Kidney (tissue), 14 donors: ENCODE measurements around the gene TM4SF18. TPM values are rescaled to one million over a fixed set of nuclear protein-coding genes. Genes with fewer than 3 reads are reported as not detected.

ENCODE experiments used
- DNase-seq, 5 donors: peaks; one replicate each; pipeline ENCODE4 v3.0.0-alpha.2; 2013 to 2020
- FAIRE-seq: peaks from 2 replicates; lab custom pipeline; 2012; peaks lifted over from hg19 to GRCh38; lab: Jason Lieb, UNC
- H3K27ac ChIP-seq, 2 donors: one replicate each; pipeline ENCODE4 v1.7.0; 2013; ENCODE audit warnings: low read depth in 2 of 2, low read length in 2 of 2, inconsistent platforms in 1 of 2
- H3K27me3 ChIP-seq: one replicate; pipeline ENCODE4 v1.7.1; 2013; ENCODE audit warnings: low read length, inconsistent platforms; ENCODE audit not compliant: control insufficient read depth, insufficient read depth
- H3K36me3 ChIP-seq, 3 donors: one replicate each; pipeline versions ENCODE4 v1.7.0 to v1.7.1; 2013; ENCODE audit warnings: low read length in 3 of 3, control low read depth in 1 of 3, inconsistent platforms in 1 of 3; ENCODE audit not compliant: insufficient read depth in 3 of 3, control insufficient read depth in 2 of 3
- H3K4me1 ChIP-seq, 3 donors: one replicate each; pipeline versions ENCODE4 v1.7.0 to v1.7.1; 2013; ENCODE audit warnings: low read length in 3 of 3, inconsistent platforms in 1 of 3, low read depth in 1 of 3; ENCODE audit not compliant: control insufficient read depth in 2 of 3, insufficient read depth in 2 of 3
- H3K4me3 ChIP-seq, 3 donors: one replicate each; pipeline versions ENCODE4 v1.7.0 to v1.8.1; 2013; ENCODE audit warnings: low read length in 3 of 3, control low read depth in 1 of 3, inconsistent platforms in 1 of 3
- H3K9ac ChIP-seq, 3 donors: one replicate each; pipeline versions ENCODE4 v1.7.0 to v1.7.1; 2013; ENCODE audit warnings: low read length in 3 of 3, control low read depth in 1 of 3, inconsistent platforms in 1 of 3
- H3K9me3 ChIP-seq, 3 donors: one replicate each; pipeline versions ENCODE4 v1.7.0 to v1.7.1; 2013; ENCODE audit warnings: low read length in 3 of 3, control low read depth in 1 of 3, inconsistent platforms in 1 of 3; ENCODE audit not compliant: control insufficient read depth in 2 of 3, insufficient read depth in 1 of 3
- CTCF ChIP-seq: IDR thresholded peaks from 3 replicates; pipeline ENCODE4 v1.5.1; 2012; ENCODE audit warnings: mild to moderate bottlenecking, moderate library complexity, borderline replicate concordance; ENCODE audit not compliant: insufficient read depth; ENCODE audit errors: extremely low read depth
- intact Hi-C: fragments of 100-400 bp; cut with DNase I; formaldehyde crosslinking; loops from one replicate; pipeline ENCODE4 v1.11.1; 2022
- polyA plus RNA-seq: library from polyadenylated mRNA; stranded (reverse); fragments of 350-450 nt; fragmentation: Illumina TruSeq; extraction: RNeasy Lipid Tissue Mini Kit (QIAGEN cat#74804); gene quantifications from one replicate; pipeline ENCODE4 v1.2.3, GENCODE V29; 2014; ENCODE audit warnings: low read depth, low replicate concordance; ENCODE audit not compliant: insufficient read depth
- total RNA-seq: library from RNA; stranded (reverse); fragmentation: NEBNext Ultra II Directional; extraction: Animal tissue kit (Norgen Biotek cat#: 25700); gene quantifications from one replicate; pipeline ENCODE4 v1.2.1, GENCODE V29; 2021
- donor health status: control.
- donor health status: control.
- donor health status: control.
- donor health status: control.
- donor health status: control.
- donor health status: DM: yes; HTN: yes; CAD: no.
- donor health status: Normal renal cell carcinoma (clear cell type).

The TM4SF18 gene
- total and polyA plus RNA-seq, 2 donors from 2014 or later = 14.2 to 19.7 TPM

DNA sequence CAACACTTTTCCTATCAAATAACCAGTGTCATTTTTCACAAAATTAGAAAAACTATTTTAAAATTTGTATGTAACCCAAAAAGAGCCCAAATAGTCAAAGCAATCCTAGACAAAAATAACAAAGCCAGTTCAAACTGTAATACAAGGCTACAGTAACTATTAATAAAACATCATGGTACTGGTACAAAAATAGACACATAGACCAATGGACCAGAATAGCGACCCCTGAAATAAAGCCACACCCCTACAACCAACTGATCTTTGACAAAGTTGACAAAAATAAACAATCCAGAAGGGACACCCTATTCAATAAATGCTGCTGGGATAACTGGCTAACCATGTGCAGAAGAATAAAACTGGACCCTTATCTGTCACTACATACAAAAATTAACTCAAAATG lies 19.9 kb downstream of the TM4SF18 start:
- DNase-seq = no peak
- H3K9me3 ChIP-seq = no peaks in the 10 kb centered on the region
- no peak for FAIRE-seq
- no peaks in the 10 kb centered on the region for H3K27me3 ChIP-seq
- intact Hi-C loops = no loop called here
- H3K27ac ChIP-seq = no peak overlapping the region
- H3K36me3 ChIP-seq = no peaks in the 10 kb centered on the region
- TF ChIP-seq CTCF = no peak
- no peak overlapping the region for H3K4me3 ChIP-seq
- no peak overlapping the region for H3K9ac ChIP-seq
- H3K4me1 ChIP-seq = peaks cover 3 to 24% (median 11%) of the 10 kb centered on the region in 3 donors

GRCh38 chr3:149310796-149311534 lies 22.5 kb downstream of the TM4SF18 start:
- Histone ChIP-seq H3K9me3 (no peaks in the 10 kb centered on the region), H3K36me3 (no peaks in the 10 kb centered on the region), H3K9ac (no peak overlapping the region), H3K27me3 (no peaks in the 10 kb centered on the region), H3K27ac (no peak overlapping the region), H3K4me1 (peaks cover 0 to 16% (median 2%) of the 10 kb centered on the region in 3 donors), H3K4me3 (no peak overlapping the region)
- no peak for DNase-seq
- FAIRE-seq = no peak
- no peak for TF ChIP-seq CTCF
- intact Hi-C loops = no loop called here

GRCh38 chr3:149307435-149307783 lies 26.0 kb downstream of the TM4SF18 start:
- H3K27me3 ChIP-seq = no peaks in the 10 kb centered on the region
- TF ChIP-seq CTCF = no peak
- no peak for DNase-seq
- no peak overlapping the region for H3K27ac ChIP-seq
- H3K9me3 ChIP-seq = no peaks in the 10 kb centered on the region
- intact Hi-C loops = no loop called here
- no peak overlapping the region for H3K4me3 ChIP-seq
- no peaks in the 10 kb centered on the region for H3K36me3 ChIP-seq
- H3K9ac ChIP-seq = no peak overlapping the region
- H3K4me1 ChIP-seq = no peaks in the 10 kb centered on the region
- no peak for FAIRE-seq
